ENCODE measurements around the gene CCDC117. TPM values are rescaled to one million over a fixed set of nuclear protein-coding genes. Genes with fewer than 3 reads are reported as not detected.

The CCDC117 gene
- total RNA-seq, 1 experiment from 2014 or later, result 18.1 TPM

DNA sequence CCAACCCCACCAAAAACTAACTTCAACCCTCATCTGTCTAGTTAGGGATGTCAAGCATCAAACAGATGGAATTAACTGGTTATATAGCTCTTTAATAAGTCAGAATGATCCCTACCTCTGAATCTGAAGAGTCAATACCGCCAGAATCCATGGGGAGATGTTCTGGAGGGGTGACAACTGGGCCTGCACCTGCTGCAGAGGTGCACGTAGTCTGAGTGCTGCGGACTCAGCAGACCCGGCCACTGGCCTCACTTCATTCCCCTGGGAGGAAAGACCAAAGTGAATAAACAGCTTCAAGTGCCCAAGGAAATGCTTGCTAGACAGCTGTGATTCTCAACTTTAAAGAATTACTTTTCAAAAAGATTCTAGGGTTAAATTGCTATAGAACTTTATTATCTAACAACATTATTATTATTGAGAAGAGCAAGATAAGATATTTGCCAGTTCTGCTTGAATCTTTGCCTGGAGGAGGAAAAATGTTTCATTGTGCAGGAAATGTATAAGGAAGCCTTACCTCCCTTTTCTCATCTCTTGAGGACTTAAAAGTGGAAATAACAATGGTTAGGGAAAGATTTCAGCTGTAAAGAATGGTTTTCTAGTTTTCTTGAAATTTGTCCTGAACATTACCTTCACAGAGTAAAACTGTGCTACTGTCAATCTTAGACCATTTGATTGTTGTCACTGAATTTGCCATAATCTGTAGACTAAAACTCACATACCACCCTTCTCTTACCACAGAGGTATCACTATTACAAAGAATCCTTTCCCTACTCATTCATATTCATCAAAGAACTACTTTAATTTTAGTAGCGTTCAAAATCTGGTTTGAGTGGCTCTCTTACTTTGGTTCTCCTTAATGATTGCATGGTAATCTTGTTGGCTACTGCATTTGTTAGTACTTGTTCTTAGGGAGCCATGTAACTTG is 23.7 kb downstream of the CCDC117 start:
- Histone ChIP-seq H3K4me3 (ENCODE audit: low read depth in 2 of 2, low read length in 2 of 2) (no peak overlapping the region), H3K36me3 (ENCODE audit: control insufficient read depth, insufficient read depth, low read length) (peaks cover 29% of the 10 kb centered on the region), H3K27ac (ENCODE audit: low read length) (no peak overlapping the region), H3K9me3 (ENCODE audit: control insufficient read depth, insufficient read depth, low read depth, low read length) (no peaks in the 10 kb centered on the region), H3K4me1 (ENCODE audit: control insufficient read depth, insufficient read depth, low read length) (no peaks in the 10 kb centered on the region; the same call in 1 of the 2 replicates), H3K27me3 (ENCODE audit: control insufficient read depth, insufficient read depth, low read length) (no peaks in the 10 kb centered on the region)
- ChIA-PET CTCF (no interaction called here), POLR2A (no interaction called here)
- DNase-seq (ENCODE audit: low read depth, low spot score) (no peak), ATAC-seq (no peak)
- BruUV-seq (replicated peaks), result no TSS peak
- intact Hi-C loops (cut with micrococcal nuclease; ENCODE audit: unreplicated experiment) (no loop called here), in situ Hi-C loops (cut with HindIII; ENCODE audit: low pct_unique_long_range_greater_than_20kb, low sequenced_read_pairs) (no loop called here)
- TF ChIP-seq TCF7L2 (IDR thresholded peaks at IDR 0.05; ENCODE audit: low read depth, low read length) (no peak), POLR2AphosphoS5 (IDR thresholded peaks at IDR 0.05; ENCODE audit: low read depth, low read length) (no peak), SIN3A (IDR thresholded peaks at IDR 0.05; ENCODE audit: borderline replicate concordance, insufficient read depth, low read depth, low read length) (no peak), CTCF (IDR thresholded peaks at IDR 0.05) (no peak)
- TF ChIP-seq, protein P1, sequence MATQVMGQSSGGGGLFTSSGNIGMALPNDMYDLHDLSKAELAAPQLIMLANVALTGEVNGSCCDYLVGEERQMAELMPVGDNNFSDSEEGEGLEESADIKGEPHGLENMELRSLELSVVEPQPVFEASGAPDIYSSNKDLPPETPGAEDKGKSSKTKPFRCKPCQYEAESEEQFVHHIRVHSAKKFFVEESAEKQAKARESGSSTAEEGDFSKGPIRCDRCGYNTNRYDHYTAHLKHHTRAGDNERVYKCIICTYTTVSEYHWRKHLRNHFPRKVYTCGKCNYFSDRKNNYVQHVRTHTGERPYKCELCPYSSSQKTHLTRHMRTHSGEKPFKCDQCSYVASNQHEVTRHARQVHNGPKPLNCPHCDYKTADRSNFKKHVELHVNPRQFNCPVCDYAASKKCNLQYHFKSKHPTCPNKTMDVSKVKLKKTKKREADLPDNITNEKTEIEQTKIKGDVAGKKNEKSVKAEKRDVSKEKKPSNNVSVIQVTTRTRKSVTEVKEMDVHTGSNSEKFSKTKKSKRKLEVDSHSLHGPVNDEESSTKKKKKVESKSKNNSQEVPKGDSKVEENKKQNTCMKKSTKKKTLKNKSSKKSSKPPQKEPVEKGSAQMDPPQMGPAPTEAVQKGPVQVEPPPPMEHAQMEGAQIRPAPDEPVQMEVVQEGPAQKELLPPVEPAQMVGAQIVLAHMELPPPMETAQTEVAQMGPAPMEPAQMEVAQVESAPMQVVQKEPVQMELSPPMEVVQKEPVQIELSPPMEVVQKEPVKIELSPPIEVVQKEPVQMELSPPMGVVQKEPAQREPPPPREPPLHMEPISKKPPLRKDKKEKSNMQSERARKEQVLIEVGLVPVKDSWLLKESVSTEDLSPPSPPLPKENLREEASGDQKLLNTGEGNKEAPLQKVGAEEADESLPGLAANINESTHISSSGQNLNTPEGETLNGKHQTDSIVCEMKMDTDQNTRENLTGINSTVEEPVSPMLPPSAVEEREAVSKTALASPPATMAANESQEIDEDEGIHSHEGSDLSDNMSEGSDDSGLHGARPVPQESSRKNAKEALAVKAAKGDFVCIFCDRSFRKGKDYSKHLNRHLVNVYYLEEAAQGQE (IDR thresholded peaks at IDR 0.05; ENCODE audit: insufficient read depth in 1 of 2, low read depth in 2 of 2, low read length in 1 of 2), result no peak

- DNase-seq (ENCODE audit: low read depth, low spot score) (peak; percentile 51), ATAC-seq (no peak)
- peak overlapping the region; percentile 77 to 95 for H3K4me3 ChIP-seq (ENCODE audit: low read depth in 2 of 2, low read length in 2 of 2)
- H3K9me3 ChIP-seq (ENCODE audit: control insufficient read depth, insufficient read depth, low read depth, low read length), result no peaks in the 10 kb centered on the region
- H3K4me1 ChIP-seq (ENCODE audit: control insufficient read depth, insufficient read depth, low read length), result peaks cover 9% of the 10 kb centered on the region; the same call in 1 of the 2 replicates
- in situ Hi-C loops (cut with HindIII; ENCODE audit: low pct_unique_long_range_greater_than_20kb, low sequenced_read_pairs) (no loop called here), intact Hi-C loops (cut with micrococcal nuclease; ENCODE audit: unreplicated experiment) (no loop called here)
- H3K36me3 ChIP-seq (ENCODE audit: control insufficient read depth, insufficient read depth, low read length), result peaks cover 26% of the 10 kb centered on the region
- TF ChIP-seq TCF7L2 (IDR thresholded peaks at IDR 0.05; ENCODE audit: low read depth, low read length), result no peak
- no peak for TF ChIP-seq POLR2AphosphoS5 (IDR thresholded peaks at IDR 0.05; ENCODE audit: low read depth, low read length)
- TF ChIP-seq, protein P1 (IDR thresholded peaks at IDR 0.05; ENCODE audit: insufficient read depth in 1 of 2, low read depth in 2 of 2, low read length in 1 of 2), result no peak
- TF ChIP-seq CTCF (IDR thresholded peaks at IDR 0.05), result no peak
- no peak for TF ChIP-seq SIN3A (IDR thresholded peaks at IDR 0.05; ENCODE audit: borderline replicate concordance, insufficient read depth, low read depth, low read length)
- CTCF ChIA-PET, result no interaction called here
- no TSS peak for BruUV-seq (replicated peaks)
- peak overlapping the region; percentile 96 for H3K27ac ChIP-seq (ENCODE audit: low read length)
- POLR2A ChIA-PET, result no interaction called here
- no peaks in the 10 kb centered on the region for H3K27me3 ChIP-seq (ENCODE audit: control insufficient read depth, insufficient read depth, low read length)
These were observed 26.5 kb downstream of the CCDC117 start for GRCh38 chr22:28798810-28799605.

Data from Panc1 (cell line).